CD4-positive, alpha-beta T cell treated with Interleukin-4 for 1 hour (primary cell): ENCODE measurements around the gene ZNF318.

Source experiments
- DNase-seq, 2 donors: peaks; one replicate each; pipeline ENCODE4 v3.0.0-alpha.2; 2020 to 2022

The ZNF318 gene

GRCh38 chr6:43297644-43298564 lies 71.5 kb downstream of the ZNF318 start, which contains the start of gene SLC22A7:
Gene SLC22A7 (plus strand): TSS chr6:43298260. CDS start chr6:43298359, 99 bp downstream.
- no peak for DNase-seq

GRCh38 chr6:43296780-43297497 lies 72.5 kb downstream of the ZNF318 start:
- no peak for DNase-seq

- no peak for DNase-seq
Observed at GRCh38 chr6:43295456-43295855, 74.0 kb downstream of the ZNF318 start.

GRCh38 chr6:43294536-43294935 lies 74.9 kb downstream of the ZNF318 start:
- no peak for DNase-seq

GRCh38 chr6:43293698-43294097 lies 75.7 kb downstream of the ZNF318 start:
- no peak for DNase-seq

GRCh38 chr6:43292763-43293318 lies 76.6 kb downstream of the ZNF318 start:
- no peak for DNase-seq

- DNase-seq: no peak
Observed at GRCh38 chr6:43292341-43292740, 77.1 kb downstream of the ZNF318 start.

GRCh38 chr6:43291708-43292107 lies 77.7 kb downstream of the ZNF318 start:
- no peak for DNase-seq

GRCh38 chr6:43290905-43291355 lies 78.5 kb downstream of the ZNF318 start:
- DNase-seq: no peak

GRCh38 chr6:43290339-43290904 lies 79.0 kb downstream of the ZNF318 start:
- DNase-seq: no peak

- DNase-seq: no peak
Observed at GRCh38 chr6:43287717-43288679, 81.4 kb downstream of the ZNF318 start.

GRCh38 chr6:43286980-43287716 lies 82.3 kb downstream of the ZNF318 start:
- DNase-seq: no peak

GRCh38 chr6:43286456-43286979 lies 82.9 kb downstream of the ZNF318 start:
- DNase-seq: no peak
